GM12891 (cell line): ENCODE measurements around the gene PDIK1L.

Source experiments
- POLR2A ChIP-seq: IDR thresholded peaks from 2 replicates; pipeline ENCODE4 v1.6.1; 2011; ENCODE audit warnings: low read depth, low read length, control low read depth
- POLR2AphosphoS5 ChIP-seq: IDR thresholded peaks from 2 replicates; pipeline ENCODE4 v1.6.1; 2011; ENCODE audit warnings: low read depth, low read length, control low read depth
- SPI1 ChIP-seq: IDR thresholded peaks from 2 replicates; pipeline ENCODE4 v1.6.1; 2011; ENCODE audit warnings: low read depth, low read length, control low read depth
- TAF1 ChIP-seq: IDR thresholded peaks from 2 replicates; pipeline ENCODE4 v1.6.1; 2011; ENCODE audit warnings: low read depth, low read length, control low read depth

GRCh38 chr1:26124418-26125331 is 13.1 kb downstream of the PDIK1L start:
- TF ChIP-seq POLR2A (no peak), TAF1 (no peak), POLR2AphosphoS5 (no peak), SPI1 (no peak)
